HuH-7.5 (cell line): ENCODE data around the gene TSPEAR.

Experiments used
- DNase-seq: peaks from one replicate; pipeline ENCODE4 v3.0.0; 2011; ENCODE audit warnings: low spot score

The TSPEAR gene

GRCh38 chr21:44740742-44741141, 29.4 kb upstream of the TSPEAR start:
- DNase-seq = no peak

GRCh38 chr21:44739316-44739715, 27.9 kb upstream of the TSPEAR start:
- no peak for DNase-seq

- DNase-seq = no peak
Observed at GRCh38 chr21:44738621-44739020, 27.2 kb upstream of the TSPEAR start.

- DNase-seq = no peak
Observed at GRCh38 chr21:44737706-44738354, 26.5 kb upstream of the TSPEAR start.

GRCh38 chr21:44736291-44737004, 25.1 kb upstream of the TSPEAR start:
- no peak for DNase-seq

GRCh38 chr21:44735821-44736220, 24.4 kb upstream of the TSPEAR start:
- DNase-seq = no peak

- no peak for DNase-seq
Observed at GRCh38 chr21:44734841-44735240, 23.5 kb upstream of the TSPEAR start.

GRCh38 chr21:44734026-44734745, 22.8 kb upstream of the TSPEAR start:
- DNase-seq = no peak

GRCh38 chr21:44732956-44733355, 21.6 kb upstream of the TSPEAR start:
- DNase-seq = no peak

- DNase-seq = no peak
Observed at GRCh38 chr21:44732263-44732662, 20.9 kb upstream of the TSPEAR start.

- DNase-seq = no peak
Observed at GRCh38 chr21:44730951-44731579, 19.7 kb upstream of the TSPEAR start.

- no peak for DNase-seq
Observed at GRCh38 chr21:44730028-44730395, 18.6 kb upstream of the TSPEAR start.

GRCh38 chr21:44729336-44730027, 18.1 kb upstream of the TSPEAR start:
- DNase-seq = no peak

GRCh38 chr21:44728716-44729115, 17.3 kb upstream of the TSPEAR start:
- DNase-seq = no peak

- DNase-seq = no peak
Observed at GRCh38 chr21:44727757-44728156, 16.4 kb upstream of the TSPEAR start.

GRCh38 chr21:44727321-44727720, 15.9 kb upstream of the TSPEAR start:
- no peak for DNase-seq

GRCh38 chr21:44726826-44727225, 15.5 kb upstream of the TSPEAR start:
- no peak for DNase-seq

GRCh38 chr21:44724926-44725325, 13.6 kb upstream of the TSPEAR start:
- DNase-seq = no peak

GRCh38 chr21:44724196-44724595, 12.8 kb upstream of the TSPEAR start:
- DNase-seq = no peak

GRCh38 chr21:44723177-44724131, 12.1 kb upstream of the TSPEAR start:
- DNase-seq = no peak

- DNase-seq = no peak
Observed at GRCh38 chr21:44722731-44723130, 11.4 kb upstream of the TSPEAR start.
